ELF-1 (cell line): Measurements from ENCODE around the gene SLC12A7.
A peak's percentile ranks its signal among the peaks of the same experiment; 100 is the strongest.

Experiments
- DNase-seq: peaks from one replicate; pipeline ENCODE4 v3.0.0-alpha.2; 2016; ENCODE audit warnings: low read depth, low spot score

Gene SLC12A7

GRCh38 chr5:1125030-1125357 is 13.1 kb upstream of the SLC12A7 start:
- peak; percentile 62 for DNase-seq

DNA sequence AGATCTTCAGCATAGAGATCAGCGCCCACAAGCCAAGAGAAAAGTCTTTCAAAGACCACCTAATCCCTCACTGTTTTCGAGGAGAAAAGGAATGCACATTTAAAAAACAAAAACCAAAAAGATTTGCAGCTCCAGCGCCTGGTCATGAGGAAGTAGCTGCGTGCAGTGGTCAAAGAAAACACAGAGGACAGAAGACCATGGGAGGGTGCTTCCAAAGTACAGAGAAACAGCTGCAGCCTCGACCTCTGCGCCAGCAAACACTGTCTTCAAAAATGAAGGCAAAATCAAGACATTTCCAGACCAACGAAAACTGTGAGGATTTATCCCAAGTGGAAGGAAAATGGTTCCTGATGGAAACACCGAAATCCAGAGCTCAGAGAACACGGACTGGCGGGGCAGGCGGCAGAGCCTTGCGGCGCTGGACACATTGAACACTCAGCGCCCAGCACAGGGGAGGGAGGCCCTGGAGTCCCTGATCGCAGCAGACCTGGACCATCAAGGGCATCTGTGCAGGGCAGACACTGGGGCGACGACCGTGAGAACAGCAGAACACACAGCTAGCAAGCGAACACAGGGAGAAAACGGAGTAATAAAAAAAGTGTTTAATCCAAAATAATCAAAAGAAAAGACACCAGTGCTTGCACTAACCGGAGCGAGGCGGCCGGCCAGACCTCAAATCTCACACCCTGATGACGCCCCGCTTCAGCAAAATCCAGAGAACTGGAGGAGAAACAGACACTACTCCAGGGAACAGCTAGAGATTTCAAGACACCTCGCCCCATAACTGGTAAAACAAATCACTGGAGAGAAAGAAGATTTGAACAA is 12.6 kb upstream of the SLC12A7 start:
- no peak for DNase-seq

- no peak for DNase-seq
Observed at GRCh38 chr5:1123418-1124147, 11.7 kb upstream of the SLC12A7 start.

- no peak for DNase-seq
Observed at GRCh38 chr5:1122511-1123294, 10.8 kb upstream of the SLC12A7 start.

DNA sequence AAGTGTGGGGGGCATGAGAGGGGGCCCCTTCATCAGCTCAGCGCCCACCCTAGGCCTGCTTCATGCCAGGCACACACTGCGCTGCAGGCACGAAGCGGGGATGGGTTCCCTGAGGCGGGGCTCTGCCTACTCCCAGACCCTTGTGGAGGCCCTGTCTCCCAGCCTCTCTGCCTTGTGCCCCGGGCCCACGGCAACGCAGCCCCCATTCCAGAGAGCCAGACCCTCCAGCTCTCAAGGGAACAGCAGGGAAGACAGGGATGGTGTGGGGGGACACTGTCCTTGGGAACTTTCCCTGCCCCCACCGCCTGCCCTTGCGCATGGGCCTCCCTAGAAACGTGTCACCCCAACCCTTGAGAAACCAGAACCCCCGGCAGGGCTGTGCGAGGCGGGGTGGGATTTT is 10.0 kb upstream of the SLC12A7 start:
- no peak for DNase-seq

DNA sequence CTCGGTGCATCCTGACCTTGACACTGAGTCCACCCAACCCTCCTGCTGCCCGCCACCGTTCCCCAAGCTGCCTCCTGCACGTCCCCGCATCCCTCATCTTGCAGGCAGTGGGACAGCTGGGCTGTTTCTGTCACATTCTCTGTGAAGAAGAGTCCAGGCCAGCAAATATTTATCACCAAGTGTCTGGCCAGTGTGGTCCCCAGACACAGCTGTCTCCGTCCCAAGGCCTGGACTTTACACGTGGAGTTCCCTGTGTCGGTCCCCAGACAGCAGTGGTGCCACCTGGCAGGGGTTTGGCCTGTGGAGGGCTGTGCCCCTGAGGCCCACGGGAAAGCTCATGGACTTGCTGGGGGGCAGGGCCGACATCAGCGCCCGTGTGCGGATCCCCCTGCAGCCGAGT is 9.2 kb upstream of the SLC12A7 start:
- no peak for DNase-seq

- no peak for DNase-seq
Observed at GRCh38 chr5:1120236-1120999, 8.6 kb upstream of the SLC12A7 start.

- peak; percentile 60 for DNase-seq
Observed at GRCh38 chr5:1119312-1119831, 7.5 kb upstream of the SLC12A7 start.

- peak; percentile 81 for DNase-seq
Observed at GRCh38 chr5:1118738-1119137, 6.9 kb upstream of the SLC12A7 start.

DNA sequence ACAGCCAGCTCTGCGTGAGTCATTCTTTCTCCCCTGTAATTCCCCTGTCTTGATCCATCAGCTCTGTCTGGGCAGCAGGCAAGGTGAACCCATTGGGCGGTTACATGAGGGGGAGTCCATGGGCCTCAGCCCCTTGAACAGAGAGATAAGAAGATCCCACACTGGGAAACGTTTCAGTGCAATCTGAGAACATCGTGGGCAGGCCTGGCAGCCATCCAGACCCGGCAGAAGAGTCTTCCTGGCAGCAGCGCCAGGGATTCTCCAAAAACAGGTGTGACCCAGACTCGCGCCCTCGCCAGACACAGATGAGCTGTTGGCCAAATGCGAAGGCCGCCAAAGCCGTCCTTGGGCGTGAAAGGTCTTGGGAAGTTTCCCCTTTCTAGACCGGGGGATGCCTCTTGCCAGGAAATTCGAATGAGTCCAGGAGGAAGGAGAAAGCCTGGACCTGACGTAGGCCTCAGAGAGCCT is 6.4 kb upstream of the SLC12A7 start:
- DNase-seq = no peak

GRCh38 chr5:1116977-1117376 is 5.1 kb upstream of the SLC12A7 start:
- DNase-seq = no peak

DNA sequence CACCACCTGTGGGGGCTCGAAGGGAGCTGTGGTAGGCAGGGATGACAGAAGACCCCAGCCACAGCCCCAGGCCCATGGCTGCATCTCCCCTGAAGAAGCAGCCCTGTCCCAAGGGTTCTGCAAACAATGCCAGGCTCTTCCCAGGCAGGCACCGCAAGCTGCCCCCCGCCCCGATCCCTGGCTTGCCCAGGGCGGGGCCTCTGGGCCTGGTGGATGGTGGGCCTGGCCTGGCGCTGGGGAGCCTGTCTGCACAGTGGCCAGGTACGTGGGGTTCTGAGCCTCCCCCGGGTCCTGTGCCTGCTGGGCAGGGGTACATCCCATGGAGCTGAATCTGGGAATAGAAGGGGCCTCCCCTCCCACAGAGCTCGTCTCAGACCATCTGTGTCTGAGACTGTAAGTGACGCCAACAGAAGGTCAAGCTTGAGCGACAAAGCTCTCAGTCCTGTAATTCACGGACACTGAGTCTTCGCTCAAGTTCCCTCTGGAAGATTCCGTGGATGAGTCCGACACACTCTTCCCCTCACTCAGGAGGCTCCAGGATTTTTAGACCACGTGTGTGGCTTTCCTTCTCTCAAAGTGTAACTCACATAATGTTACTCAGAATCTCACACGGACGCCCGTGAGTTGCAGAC is 4.4 kb upstream of the SLC12A7 start:
- no peak for DNase-seq

GRCh38 chr5:1115123-1115815 is 3.4 kb upstream of the SLC12A7 start:
- no peak for DNase-seq

DNA sequence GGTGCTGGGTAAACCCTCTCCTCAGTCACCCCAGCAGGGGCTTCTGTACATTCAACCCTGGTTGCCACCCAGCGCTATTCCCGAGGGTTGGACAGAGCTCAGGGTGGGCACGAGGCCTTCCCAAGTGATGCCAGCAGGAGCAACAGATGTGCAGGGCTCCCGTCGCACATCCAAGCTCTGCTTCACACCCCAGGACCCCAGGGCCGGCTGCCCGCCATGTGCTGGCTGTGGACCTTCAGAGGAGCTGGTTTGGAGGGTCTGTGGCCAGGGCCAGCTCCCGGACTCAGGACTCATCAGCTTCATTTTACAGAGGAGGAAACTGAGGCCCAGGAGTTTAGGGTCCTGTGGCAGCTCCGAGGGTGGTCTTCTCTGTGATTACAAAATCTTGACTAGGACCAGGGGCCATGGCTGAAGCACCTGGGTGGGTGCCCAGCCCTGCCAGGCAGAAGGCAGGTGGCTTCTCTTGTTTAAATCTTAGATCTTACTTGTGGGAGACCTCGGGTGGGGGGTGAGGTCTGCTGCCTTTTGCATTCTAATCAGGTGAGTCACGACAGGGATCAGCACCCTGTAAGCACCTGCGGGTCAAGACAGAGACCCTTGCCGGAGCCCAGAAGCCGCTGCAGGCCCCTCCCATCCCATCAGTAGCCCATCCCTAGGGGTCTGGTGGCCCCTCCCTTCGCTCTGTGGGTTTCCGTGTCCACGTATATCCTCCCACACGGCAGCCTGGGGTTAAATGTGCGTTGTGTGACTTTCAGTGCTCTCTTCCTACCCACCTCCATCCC is 2.1 kb upstream of the SLC12A7 start:
- DNase-seq = no peak

DNA sequence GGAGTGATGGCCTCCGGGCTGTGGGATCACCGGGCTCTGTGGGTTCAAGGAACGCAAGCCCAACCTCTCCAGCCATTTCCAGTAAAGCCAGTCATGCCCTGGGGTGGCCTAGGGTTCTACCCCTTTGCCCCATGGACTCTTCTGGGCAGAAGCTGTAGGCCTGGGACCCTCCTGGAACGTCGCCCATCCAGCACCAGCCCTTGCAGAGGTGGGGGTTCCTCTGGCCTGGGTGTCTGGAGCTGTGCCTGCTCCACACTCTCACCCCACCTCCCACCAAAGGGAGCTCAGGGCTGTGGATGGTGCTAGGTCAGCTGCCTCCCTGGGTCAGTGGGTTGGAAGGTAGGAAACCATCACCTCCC is 1.4 kb upstream of the SLC12A7 start:
- DNase-seq = no peak

DNA sequence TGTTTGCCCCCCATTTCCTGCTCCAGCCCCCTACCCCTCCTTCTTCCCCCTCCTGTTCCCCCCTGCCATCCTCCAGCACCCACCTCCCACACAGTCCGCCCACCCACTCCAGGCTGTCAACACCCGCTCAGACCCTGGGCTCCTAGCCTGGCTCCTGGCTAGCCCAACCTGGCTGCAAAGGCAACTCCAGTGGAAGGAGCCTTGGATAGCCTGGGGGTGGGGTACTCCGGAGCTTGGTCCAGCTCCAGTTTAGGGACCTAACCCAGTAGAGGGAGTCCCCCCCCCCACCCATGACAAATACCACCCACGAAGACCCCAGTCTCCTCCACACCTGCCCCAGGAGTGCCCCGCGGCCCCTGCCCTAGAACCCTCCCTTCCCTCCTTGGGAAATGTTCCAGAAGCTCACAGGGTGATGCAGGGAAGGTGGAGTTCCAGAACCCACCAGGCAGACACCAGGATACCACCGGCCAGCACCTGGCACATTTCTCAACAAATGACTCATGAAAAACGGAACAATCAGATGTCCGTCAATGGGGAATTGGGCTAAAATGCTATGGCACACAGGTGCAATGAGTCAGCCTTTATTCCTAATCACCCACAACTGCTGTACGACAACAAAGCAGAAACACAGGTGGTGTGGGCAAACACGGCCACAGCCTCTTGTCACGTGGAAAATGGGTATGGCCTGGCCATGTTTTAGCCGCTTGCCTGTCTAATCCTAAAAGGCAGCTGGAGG is 901 bp upstream of the SLC12A7 start:
- DNase-seq = no peak

DNA sequence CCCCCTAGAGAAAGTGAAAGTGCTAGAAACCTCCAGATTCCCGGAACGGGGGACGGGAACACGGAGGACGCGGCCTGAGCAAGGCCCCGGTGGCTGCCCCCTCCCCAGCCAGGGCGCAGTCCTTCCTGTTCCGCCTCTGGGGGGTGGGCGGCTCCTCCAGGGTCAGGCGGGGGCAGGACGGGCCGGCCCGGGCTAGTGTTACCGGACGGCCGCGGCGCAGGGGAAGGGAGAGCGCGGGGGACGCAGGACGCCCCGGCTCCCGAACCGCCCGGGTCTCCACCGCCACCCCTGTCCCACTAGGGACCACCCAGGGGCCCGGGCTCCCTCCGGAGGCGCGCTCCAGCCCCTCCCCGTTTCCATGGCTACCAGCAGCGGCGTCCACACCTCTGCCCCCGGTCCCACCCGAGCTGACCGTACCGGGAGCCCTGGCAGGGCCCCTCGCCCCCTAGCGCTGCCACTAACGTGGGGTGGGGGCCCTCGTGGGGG is 579 bp downstream of the SLC12A7 start:
- no peak for DNase-seq
